Measurements from ENCODE around the gene SACM1L.

Gene SACM1L

DNA sequence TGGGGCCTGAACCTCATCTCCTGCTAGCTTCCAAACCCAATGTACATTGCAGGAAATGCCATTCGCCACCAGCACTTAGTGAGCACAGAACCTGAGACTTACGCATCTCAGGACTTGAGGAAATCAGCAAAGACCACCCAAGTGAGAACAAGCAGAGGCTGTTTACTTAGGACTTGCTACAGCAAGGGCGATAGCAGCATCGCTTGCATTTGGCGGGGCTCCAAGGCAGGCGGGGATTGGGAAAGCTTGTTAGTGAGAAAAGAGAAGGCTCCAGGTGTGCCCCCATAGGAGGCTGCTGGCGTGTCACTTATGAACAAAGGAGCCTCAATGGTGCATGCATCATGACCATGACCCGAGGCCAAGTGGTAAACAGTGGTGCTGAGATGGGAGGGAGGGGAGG, 87.4 kb downstream of the SACM1L start:
- Histone ChIP-seq H3K9me3 (no peaks in the 10 kb centered on the region), H3K27me3 (peaks cover 5% of the 10 kb centered on the region), H3K27ac (no peak overlapping the region), H3K4me3 (ENCODE audit: low read depth in 1 of 2, low read length in 1 of 2) (no peak overlapping the region), H3K4me1 (ENCODE audit: control insufficient read depth in 1 of 2, insufficient read depth in 1 of 2, low read depth in 1 of 2, low read length in 1 of 2) (no peaks in the 10 kb centered on the region), H3K36me3 (no peaks in the 10 kb centered on the region)
- TF ChIP-seq, protein P1, sequence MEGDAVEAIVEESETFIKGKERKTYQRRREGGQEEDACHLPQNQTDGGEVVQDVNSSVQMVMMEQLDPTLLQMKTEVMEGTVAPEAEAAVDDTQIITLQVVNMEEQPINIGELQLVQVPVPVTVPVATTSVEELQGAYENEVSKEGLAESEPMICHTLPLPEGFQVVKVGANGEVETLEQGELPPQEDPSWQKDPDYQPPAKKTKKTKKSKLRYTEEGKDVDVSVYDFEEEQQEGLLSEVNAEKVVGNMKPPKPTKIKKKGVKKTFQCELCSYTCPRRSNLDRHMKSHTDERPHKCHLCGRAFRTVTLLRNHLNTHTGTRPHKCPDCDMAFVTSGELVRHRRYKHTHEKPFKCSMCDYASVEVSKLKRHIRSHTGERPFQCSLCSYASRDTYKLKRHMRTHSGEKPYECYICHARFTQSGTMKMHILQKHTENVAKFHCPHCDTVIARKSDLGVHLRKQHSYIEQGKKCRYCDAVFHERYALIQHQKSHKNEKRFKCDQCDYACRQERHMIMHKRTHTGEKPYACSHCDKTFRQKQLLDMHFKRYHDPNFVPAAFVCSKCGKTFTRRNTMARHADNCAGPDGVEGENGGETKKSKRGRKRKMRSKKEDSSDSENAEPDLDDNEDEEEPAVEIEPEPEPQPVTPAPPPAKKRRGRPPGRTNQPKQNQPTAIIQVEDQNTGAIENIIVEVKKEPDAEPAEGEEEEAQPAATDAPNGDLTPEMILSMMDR (IDR thresholded peaks at IDR 0.05), result no peak

DNA sequence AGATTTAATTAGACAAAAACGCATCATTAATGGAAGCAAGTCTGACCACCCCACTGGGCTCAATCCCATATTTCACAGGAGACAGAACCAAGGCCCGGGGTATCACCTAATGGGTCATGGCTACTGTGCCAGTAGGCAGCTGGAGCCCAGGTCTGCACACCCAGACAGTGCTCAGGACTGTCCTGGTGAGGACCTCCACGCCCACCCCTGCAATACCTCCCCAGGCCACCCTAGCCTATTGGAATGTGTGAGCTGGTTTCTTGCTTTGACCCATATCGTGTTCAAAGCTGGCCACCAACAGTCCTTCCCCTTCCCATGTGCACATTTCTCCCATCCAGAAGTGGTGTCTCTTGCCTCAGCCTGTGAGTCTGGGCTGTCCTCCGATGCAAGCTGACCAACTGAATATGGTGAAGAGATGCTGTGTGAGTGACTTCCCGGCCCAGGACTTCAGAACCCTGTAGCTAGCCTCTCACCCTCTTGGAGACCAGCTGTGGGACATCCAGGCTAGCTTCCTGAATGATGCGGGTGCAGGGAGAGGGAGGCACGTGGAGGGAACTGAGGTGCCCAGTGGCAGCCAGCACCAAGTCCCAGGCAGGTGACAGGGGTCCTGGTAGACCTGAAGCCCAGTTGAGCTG, 88.0 kb downstream of the SACM1L start:
- Histone ChIP-seq H3K4me1 (ENCODE audit: control insufficient read depth in 1 of 2, insufficient read depth in 1 of 2, low read depth in 1 of 2, low read length in 1 of 2) (no peaks in the 10 kb centered on the region), H3K4me3 (ENCODE audit: low read depth in 1 of 2, low read length in 1 of 2) (no peak overlapping the region), H3K9me3 (no peaks in the 10 kb centered on the region), H3K27me3 (peaks cover 5% of the 10 kb centered on the region), H3K27ac (no peak overlapping the region), H3K36me3 (no peaks in the 10 kb centered on the region)
- TF ChIP-seq, protein P1 (IDR thresholded peaks at IDR 0.05), result no peak

DNA sequence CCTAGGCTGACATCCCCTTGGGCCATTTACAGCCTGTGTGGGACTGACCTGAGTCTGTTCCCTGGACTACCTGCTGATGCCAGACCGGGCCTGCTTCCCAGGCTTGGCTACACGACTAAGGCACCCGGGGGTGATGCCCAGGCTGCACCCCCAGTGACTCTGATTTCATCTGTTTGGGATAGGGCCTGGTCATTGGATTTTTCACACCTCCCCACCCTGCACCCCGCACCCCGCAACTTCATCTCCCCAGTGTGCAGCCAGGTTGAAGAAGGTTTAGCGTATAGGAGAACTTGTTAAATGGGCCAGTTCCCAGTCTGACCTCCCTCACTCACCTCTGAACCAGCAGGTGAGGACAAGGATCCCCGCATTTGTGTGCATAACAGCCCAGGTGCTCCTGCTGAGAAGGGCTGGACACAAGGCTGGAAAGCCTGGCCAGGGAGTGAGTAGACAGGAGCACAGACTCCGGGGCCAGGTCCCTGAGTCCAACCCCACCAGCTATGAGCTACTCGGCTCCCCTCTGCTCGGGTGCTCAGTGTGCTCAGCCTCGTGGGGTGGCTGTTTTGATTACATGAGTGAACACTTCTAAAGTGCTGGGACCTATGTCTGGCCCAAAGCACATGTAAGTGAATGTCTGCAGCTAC, 88.7 kb downstream of the SACM1L start:
- H3K27me3 ChIP-seq, result peaks cover 8% of the 10 kb centered on the region
- TF ChIP-seq, protein P1 (IDR thresholded peaks at IDR 0.05), result no peak

DNA sequence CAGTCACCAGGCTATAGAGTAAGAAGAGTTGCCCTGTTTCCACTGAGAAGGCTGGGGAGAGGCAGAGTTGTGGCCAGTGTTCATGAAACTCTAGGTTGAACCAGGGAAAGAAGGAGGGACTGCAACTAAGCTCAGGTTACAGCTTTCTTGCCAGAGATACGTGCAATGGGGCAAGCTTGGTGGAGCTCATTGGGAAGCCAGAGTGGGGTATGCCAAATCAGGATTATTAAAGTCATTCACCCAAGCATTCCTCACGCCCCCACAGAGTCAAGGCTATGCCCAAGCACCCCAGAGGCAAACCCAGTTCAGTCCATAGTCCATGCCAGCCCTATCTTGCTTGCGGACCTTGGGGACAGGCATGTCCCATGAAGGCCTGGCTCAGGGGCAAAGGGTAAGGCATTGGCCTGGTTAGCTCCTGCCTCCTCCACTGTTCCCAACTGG, 89.6 kb downstream of the SACM1L start:
- no peak overlapping the region for H3K27ac ChIP-seq
- no peaks in the 10 kb centered on the region for H3K9me3 ChIP-seq
- TF ChIP-seq, protein P1 (IDR thresholded peaks at IDR 0.05), result no peak
- H3K36me3 ChIP-seq, result no peaks in the 10 kb centered on the region
- no peaks in the 10 kb centered on the region for H3K4me1 ChIP-seq (ENCODE audit: control insufficient read depth in 1 of 2, insufficient read depth in 1 of 2, low read depth in 1 of 2, low read length in 1 of 2)
- H3K27me3 ChIP-seq, result peaks cover 13% of the 10 kb centered on the region
- no peak overlapping the region for H3K4me3 ChIP-seq (ENCODE audit: low read depth in 1 of 2, low read length in 1 of 2)

More for the DNA sequence above, 88.7 kb downstream of the SACM1L start:
- Histone ChIP-seq H3K4me3 (ENCODE audit: low read depth in 1 of 2, low read length in 1 of 2) (no peak overlapping the region), H3K36me3 (no peaks in the 10 kb centered on the region), H3K9me3 (no peaks in the 10 kb centered on the region), H3K4me1 (ENCODE audit: control insufficient read depth in 1 of 2, insufficient read depth in 1 of 2, low read depth in 1 of 2, low read length in 1 of 2) (no peaks in the 10 kb centered on the region), H3K27ac (no peak overlapping the region)

DNA sequence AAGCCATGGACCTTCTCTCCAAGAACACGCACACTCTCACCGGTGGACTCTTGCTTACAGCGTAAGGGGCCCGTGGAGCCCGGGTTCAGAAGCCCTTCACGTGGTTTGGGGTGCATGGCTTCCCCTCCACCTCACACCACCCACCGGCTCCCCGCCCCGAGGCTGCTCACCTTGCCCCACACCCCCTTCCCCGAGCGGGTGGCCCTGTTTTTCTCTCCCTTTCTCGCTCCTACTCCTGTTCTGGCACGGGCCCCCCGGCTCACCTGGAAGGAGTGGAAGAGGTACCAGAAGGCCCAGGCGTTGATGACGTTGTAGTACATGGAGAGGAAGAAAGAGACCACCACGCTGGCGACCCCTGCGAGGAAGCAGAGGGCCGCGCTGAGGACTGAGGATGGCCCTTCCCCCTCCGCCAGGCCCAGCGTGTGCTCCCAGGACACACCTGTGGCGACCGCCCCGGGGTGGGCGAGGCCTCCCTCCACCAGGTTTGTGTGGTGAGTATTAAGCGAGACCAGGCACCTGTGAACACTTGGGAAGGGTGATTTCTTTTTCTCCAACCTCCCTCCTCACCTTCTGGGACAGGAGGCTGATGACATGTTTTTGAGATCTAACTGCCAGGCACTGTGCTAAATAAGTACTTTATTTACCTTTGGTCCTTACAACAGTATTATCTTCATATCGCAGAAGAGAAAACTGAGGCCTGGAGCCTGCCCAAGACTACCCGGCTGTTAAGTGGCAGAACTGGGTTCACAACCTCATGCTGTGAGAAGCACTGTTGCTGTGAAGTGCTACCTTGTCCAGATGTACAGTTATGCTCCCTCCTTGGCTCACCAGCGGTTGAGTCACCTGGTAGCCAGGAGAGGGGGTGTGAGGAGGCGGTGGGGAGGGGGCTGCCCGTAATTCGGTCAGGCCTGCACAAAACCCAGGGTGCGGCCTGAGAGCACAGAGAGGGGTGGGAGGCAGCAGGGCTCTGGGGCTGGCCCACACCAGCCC, 90.8 kb downstream of the SACM1L start:
- Histone ChIP-seq H3K4me3 (ENCODE audit: low read depth in 1 of 2, low read length in 1 of 2) (no peak overlapping the region), H3K27ac (no peak overlapping the region), H3K4me1 (ENCODE audit: control insufficient read depth in 1 of 2, insufficient read depth in 1 of 2, low read depth in 1 of 2, low read length in 1 of 2) (no peaks in the 10 kb centered on the region), H3K36me3 (no peaks in the 10 kb centered on the region), H3K27me3 (peaks cover 8% of the 10 kb centered on the region), H3K9me3 (no peaks in the 10 kb centered on the region)
- TF ChIP-seq, protein P1 (IDR thresholded peaks at IDR 0.05), result no peak
